ENCODE data around the gene PRKG1. TPM values are rescaled to one million over a fixed set of nuclear protein-coding genes. Genes with fewer than 3 reads are reported as not detected.

PRKG1 gene
- total RNA-seq, 1 experiment from 2014 or later: 7.4 TPM

DNA sequence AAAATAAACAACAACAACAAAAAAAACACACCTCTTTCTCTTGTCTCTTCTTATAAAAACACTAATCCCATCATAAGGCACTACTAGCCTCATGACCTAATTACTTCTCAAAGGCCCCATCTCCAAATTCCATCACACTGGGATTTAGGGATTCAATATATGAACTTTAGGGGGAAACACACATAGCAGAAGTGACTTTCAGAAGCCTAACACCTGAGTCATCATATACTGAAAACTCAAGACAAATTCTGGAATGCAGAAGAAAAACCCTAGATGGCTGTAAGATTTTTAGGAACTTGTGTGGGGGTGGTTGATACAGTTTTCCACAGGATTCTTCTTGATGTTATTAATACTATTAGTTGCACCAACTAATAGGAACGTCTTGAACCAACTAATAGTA is 658.8 kb downstream of the PRKG1 start:
- no peaks in the 10 kb centered on the region for H3K4me1 ChIP-seq (ENCODE audit: insufficient read depth, low read length)
- H4K20me1 ChIP-seq (ENCODE audit: low read length): no peaks in the 10 kb centered on the region
- DNase-seq (peak; percentile 40), ATAC-seq (no peak)
- no peaks in the 10 kb centered on the region for H3K36me3 ChIP-seq (ENCODE audit: low read depth, low read length)
- no TSS peak for BruUV-seq (replicated peaks)
- TF ChIP-seq EZH2 (IDR thresholded peaks at IDR 0.05; ENCODE audit: low read length, unreplicated experiment): no peak
- TF ChIP-seq, protein P1, sequence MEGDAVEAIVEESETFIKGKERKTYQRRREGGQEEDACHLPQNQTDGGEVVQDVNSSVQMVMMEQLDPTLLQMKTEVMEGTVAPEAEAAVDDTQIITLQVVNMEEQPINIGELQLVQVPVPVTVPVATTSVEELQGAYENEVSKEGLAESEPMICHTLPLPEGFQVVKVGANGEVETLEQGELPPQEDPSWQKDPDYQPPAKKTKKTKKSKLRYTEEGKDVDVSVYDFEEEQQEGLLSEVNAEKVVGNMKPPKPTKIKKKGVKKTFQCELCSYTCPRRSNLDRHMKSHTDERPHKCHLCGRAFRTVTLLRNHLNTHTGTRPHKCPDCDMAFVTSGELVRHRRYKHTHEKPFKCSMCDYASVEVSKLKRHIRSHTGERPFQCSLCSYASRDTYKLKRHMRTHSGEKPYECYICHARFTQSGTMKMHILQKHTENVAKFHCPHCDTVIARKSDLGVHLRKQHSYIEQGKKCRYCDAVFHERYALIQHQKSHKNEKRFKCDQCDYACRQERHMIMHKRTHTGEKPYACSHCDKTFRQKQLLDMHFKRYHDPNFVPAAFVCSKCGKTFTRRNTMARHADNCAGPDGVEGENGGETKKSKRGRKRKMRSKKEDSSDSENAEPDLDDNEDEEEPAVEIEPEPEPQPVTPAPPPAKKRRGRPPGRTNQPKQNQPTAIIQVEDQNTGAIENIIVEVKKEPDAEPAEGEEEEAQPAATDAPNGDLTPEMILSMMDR (conservative IDR thresholded peaks at IDR 0.05; ENCODE audit: low read depth, low read length): no peak
- TF ChIP-seq EZH2phosphoT487 (IDR thresholded peaks at IDR 0.05; ENCODE audit: borderline replicate concordance, low read length): no peak
- H3K4me2 ChIP-seq (ENCODE audit: low read length): no peak overlapping the region
- no peaks in the 10 kb centered on the region for H3F3A ChIP-seq (ENCODE audit: low read length, unreplicated experiment)
- H3K27ac ChIP-seq (ENCODE audit: low read length): no peak overlapping the region
- ChIA-PET POLR2A (ENCODE audit: unreplicated experiment) (no interaction called here), CTCF (no interaction called here)
- no peaks in the 10 kb centered on the region for H3K9me2 ChIP-seq (replicated peaks; ENCODE audit: low read length)
- no peaks in the 10 kb centered on the region for H3K9me3 ChIP-seq (ENCODE audit: low read length)
- no peak overlapping the region for H3K9ac ChIP-seq (ENCODE audit: low read length)
- no peaks in the 10 kb centered on the region for H3K79me2 ChIP-seq (ENCODE audit: low read length)
- no peaks in the 10 kb centered on the region for H3K27me3 ChIP-seq (ENCODE audit: low read length)
- H2AFZ ChIP-seq (ENCODE audit: low read length): no peak overlapping the region
- intact Hi-C loops (cut with micrococcal nuclease): no loop called here
- no peak overlapping the region for H3K4me3 ChIP-seq (ENCODE audit: low read length)

DNA sequence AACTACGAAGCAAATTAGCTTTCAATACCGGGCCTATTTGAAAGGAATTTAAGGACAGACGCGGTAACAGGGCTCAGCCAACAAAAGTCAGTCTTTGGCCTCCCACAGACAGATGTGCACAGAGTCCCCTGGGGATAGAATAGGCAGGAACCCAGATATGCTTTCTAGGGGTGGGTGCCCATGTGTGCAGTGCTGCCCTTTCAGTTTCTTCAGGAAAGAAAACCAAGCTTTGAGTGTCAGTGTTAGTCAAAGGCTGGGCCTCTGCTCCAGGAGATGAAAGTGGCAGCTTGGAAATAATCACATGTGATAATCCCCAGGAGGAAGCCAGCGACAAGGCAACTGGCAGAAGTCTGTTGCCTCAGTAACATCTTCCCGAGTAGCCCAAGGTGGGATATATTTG is 668.9 kb downstream of the PRKG1 start:
- H3K9me3 ChIP-seq (ENCODE audit: low read length): no peaks in the 10 kb centered on the region
- ChIA-PET CTCF (no interaction called here), POLR2A (ENCODE audit: unreplicated experiment) (no interaction called here)
- no peaks in the 10 kb centered on the region for H3K27me3 ChIP-seq (ENCODE audit: low read length)
- no peak overlapping the region for H3K4me3 ChIP-seq (ENCODE audit: low read length)
- no peak for TF ChIP-seq EZH2phosphoT487 (IDR thresholded peaks at IDR 0.05; ENCODE audit: borderline replicate concordance, low read length)
- TF ChIP-seq EZH2 (IDR thresholded peaks at IDR 0.05; ENCODE audit: low read length, unreplicated experiment): no peak
- TF ChIP-seq, protein P1 (conservative IDR thresholded peaks at IDR 0.05; ENCODE audit: low read depth, low read length): no peak
- no TSS peak for BruUV-seq (replicated peaks)
- intact Hi-C loops (cut with micrococcal nuclease): no loop called here
- no peaks in the 10 kb centered on the region for H3K36me3 ChIP-seq (ENCODE audit: low read depth, low read length)
- H3K9me2 ChIP-seq (replicated peaks; ENCODE audit: low read length): no peaks in the 10 kb centered on the region
- no peak overlapping the region for H3K9ac ChIP-seq (ENCODE audit: low read length)
- H3K79me2 ChIP-seq (ENCODE audit: low read length): no peaks in the 10 kb centered on the region
- no peaks in the 10 kb centered on the region for H3K4me1 ChIP-seq (ENCODE audit: insufficient read depth, low read length)
- no peaks in the 10 kb centered on the region for H4K20me1 ChIP-seq (ENCODE audit: low read length)
- no peaks in the 10 kb centered on the region for H3F3A ChIP-seq (ENCODE audit: low read length, unreplicated experiment)
- H3K4me2 ChIP-seq (ENCODE audit: low read length): no peak overlapping the region
- no peak overlapping the region for H3K27ac ChIP-seq (ENCODE audit: low read length)
- H2AFZ ChIP-seq (ENCODE audit: low read length): no peak overlapping the region
- no peak for DNase-seq
- ATAC-seq: no peak

DNA sequence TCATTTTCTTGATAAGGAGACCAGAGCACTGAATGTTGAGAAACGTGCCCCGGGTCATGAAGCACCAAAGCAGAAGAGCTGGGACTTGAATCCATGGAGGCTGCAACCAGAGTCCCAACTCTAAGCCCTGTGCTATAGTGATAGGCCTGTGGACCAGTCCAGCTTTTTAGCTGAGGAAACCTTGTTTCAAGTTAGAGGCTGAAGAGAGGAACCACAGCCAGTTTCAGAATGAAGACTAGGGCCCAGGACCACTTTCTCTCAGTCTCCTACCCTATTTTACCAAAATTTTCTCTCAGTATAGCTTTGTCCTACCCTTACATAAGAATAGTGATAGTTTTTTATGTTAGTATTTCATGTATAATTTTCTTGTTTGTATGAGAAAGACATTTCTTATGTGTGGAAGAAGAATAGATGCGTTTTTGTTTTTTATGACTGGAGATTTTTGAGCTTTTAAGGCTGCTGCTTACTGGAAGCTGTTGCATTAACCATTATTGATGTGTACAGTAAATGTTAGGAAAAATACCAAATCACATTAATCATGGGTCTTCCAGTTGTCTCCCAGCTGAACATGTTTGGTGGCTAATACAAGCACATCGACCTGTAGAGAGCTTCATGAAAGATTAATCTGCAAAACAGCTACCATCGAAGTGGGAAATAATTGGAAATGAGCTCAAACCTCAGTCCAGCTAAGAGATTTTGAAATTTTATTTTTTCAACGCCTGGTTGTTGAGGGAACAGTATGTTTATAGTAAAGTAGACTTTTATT is 670.1 kb downstream of the PRKG1 start:
- CTCF ChIA-PET: no interaction called here
- Histone ChIP-seq H3K9ac (ENCODE audit: low read length) (no peak overlapping the region), H2AFZ (ENCODE audit: low read length) (no peak overlapping the region), H3K9me2 (replicated peaks; ENCODE audit: low read length) (no peaks in the 10 kb centered on the region), H3K27me3 (ENCODE audit: low read length) (no peaks in the 10 kb centered on the region), H3K4me2 (ENCODE audit: low read length) (no peak overlapping the region), H3F3A (ENCODE audit: low read length, unreplicated experiment) (no peaks in the 10 kb centered on the region), H3K79me2 (ENCODE audit: low read length) (no peaks in the 10 kb centered on the region), H3K36me3 (ENCODE audit: low read depth, low read length) (no peaks in the 10 kb centered on the region), H3K9me3 (ENCODE audit: low read length) (no peaks in the 10 kb centered on the region), H3K4me1 (ENCODE audit: insufficient read depth, low read length) (no peaks in the 10 kb centered on the region), H3K4me3 (ENCODE audit: low read length) (no peak overlapping the region), H3K27ac (ENCODE audit: low read length) (no peak overlapping the region), H4K20me1 (ENCODE audit: low read length) (no peaks in the 10 kb centered on the region)
- intact Hi-C loops (cut with micrococcal nuclease): no loop called here
- ATAC-seq: no peak
- TF ChIP-seq EZH2 (IDR thresholded peaks at IDR 0.05; ENCODE audit: low read length, unreplicated experiment) (no peak), EZH2phosphoT487 (IDR thresholded peaks at IDR 0.05; ENCODE audit: borderline replicate concordance, low read length) (no peak)
- TF ChIP-seq, protein P1 (conservative IDR thresholded peaks at IDR 0.05; ENCODE audit: low read depth, low read length): no peak
- DNase-seq: no peak
- no TSS peak for BruUV-seq (replicated peaks)
- POLR2A ChIA-PET (ENCODE audit: unreplicated experiment): interaction anchor here (0.7 kb wide), 1 partner anchor 112 kb away, joined by 3 read pairs; no protein-coding TSS in a partner anchor
